Measurements from ENCODE around the gene NAB1. TPM values are rescaled to one million over a fixed set of nuclear protein-coding genes. Genes with fewer than 3 reads are reported as not detected.

Gene NAB1
- total RNA-seq, 1 experiment from 2014 or later = 36.9 TPM

DNA sequence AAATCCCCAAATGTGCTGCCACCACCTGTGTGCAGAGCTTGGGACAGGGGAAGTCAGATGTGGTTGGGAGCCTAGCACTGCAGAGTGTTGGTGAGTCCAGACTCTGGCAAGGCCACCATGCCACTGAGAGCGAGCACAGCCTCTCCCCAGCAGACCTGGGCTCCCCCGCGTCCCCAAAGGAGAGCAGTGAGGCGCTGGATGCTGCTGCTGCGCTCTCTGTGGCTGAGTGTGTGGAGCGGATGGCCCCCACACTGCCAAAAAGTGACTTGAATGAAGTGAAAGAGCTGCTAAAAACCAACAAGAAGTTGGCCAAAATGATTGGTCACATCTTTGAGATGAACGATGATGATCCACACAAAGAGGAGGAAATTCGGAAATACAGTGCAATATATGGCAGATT is 10.7 kb downstream of the NAB1 start:
- H3K27me3 ChIP-seq (ENCODE audit: insufficient read depth, low read length) = no peaks in the 10 kb centered on the region
- H4K5ac ChIP-seq (ENCODE audit: insufficient read length, low read depth, low read length) = no peak overlapping the region
- no peaks in the 10 kb centered on the region for H4K20me1 ChIP-seq (ENCODE audit: control insufficient read depth, insufficient read depth, insufficient read length)
- no peak overlapping the region for H3K27ac Mint-ChIP-seq
- H3K4me2 ChIP-seq (ENCODE audit: insufficient read depth, insufficient read length, low read length) = no peak overlapping the region
- H3K79me2 ChIP-seq (ENCODE audit: insufficient read depth, low read length) = peaks cover 4% of the 10 kb centered on the region; the same call in 1 of the 2 replicates
- no peak overlapping the region for H3K14ac ChIP-seq (ENCODE audit: insufficient read depth, low read length)
- H3K27ac ChIP-seq (ENCODE audit: insufficient read length, low read depth, low read length) = no peak overlapping the region
- no peak overlapping the region for H2BK5ac ChIP-seq (ENCODE audit: insufficient read length, low read length)
- peaks cover 18 to 24% of the 10 kb centered on the region in 2 experiments for H3K4me1 Mint-ChIP-seq
- H3K4me3 Mint-ChIP-seq = no peak overlapping the region
- WGBS (ENCODE audit: extremely low coverage, insufficient read length, low lambda C conversion rate) = no CpG with 5 or more reads among the region's 8 CpGs
- no peak overlapping the region for H3T11ph ChIP-seq (ENCODE audit: low read length)
- DNase-seq = no peak
- no peaks in the 10 kb centered on the region for H3K9me3 ChIP-seq (ENCODE audit: control insufficient read depth, low read depth, low read length)
- H3K4ac ChIP-seq (ENCODE audit: low read depth, low read length) = no peak overlapping the region
- H3K36me3 Mint-ChIP-seq (ENCODE audit: insufficient read depth in 1 of 3, low read depth in 3 of 3) = peaks cover 0 to 10% (median 9%) of the 10 kb centered on the region in 3 experiments; a peak in 5 of 7 replicates
- no peak overlapping the region for H2AFZ ChIP-seq (ENCODE audit: low read length)
- no peak overlapping the region for H3K18ac ChIP-seq (ENCODE audit: insufficient read length, low read depth, low read length)
- H3K23ac ChIP-seq (ENCODE audit: insufficient read length, low read depth, low read length) = no peak overlapping the region
- no peak overlapping the region for H4K8ac ChIP-seq (replicated peaks; ENCODE audit: insufficient read length, low read depth, low read length)
- no peak overlapping the region for H4K91ac ChIP-seq (ENCODE audit: insufficient read length, low read depth, low read length)
- H3K9me3 Mint-ChIP-seq = no peaks in the 10 kb centered on the region
- no peaks in the 10 kb centered on the region for H3K27me3 Mint-ChIP-seq (ENCODE audit: low read depth)
- H2BK120ac ChIP-seq (ENCODE audit: low read depth, low read length, poor library complexity, severe bottlenecking) = no peak overlapping the region
- peaks cover 5% of the 10 kb centered on the region for H3K79me1 ChIP-seq (ENCODE audit: insufficient read depth, low read depth, low read length, poor library complexity, severe bottlenecking)
- no peak overlapping the region for H2BK20ac ChIP-seq (ENCODE audit: low read depth, low read length, poor library complexity, severe bottlenecking)
- no peak overlapping the region for H2AK5ac ChIP-seq (ENCODE audit: insufficient read length, low read length)
- TF ChIP-seq CTCF (conservative IDR thresholded peaks at IDR 0.05) = no peak
- H3K4me1 ChIP-seq (ENCODE audit: insufficient read depth, low read length) = peaks cover 7% of the 10 kb centered on the region
- H3K23me2 ChIP-seq (ENCODE audit: insufficient read length, low read depth, low read length, poor library complexity, severe bottlenecking) = no peaks in the 10 kb centered on the region
- no peak overlapping the region for H2BK15ac ChIP-seq (ENCODE audit: low read depth, low read length)
- no peak overlapping the region for H3K9ac ChIP-seq (ENCODE audit: extremely low read depth, insufficient read length, low read length)
- H2BK12ac ChIP-seq (ENCODE audit: insufficient read length, low read depth, low read length) = no peak overlapping the region
- no peak overlapping the region for H3K56ac ChIP-seq (ENCODE audit: insufficient read length, low read depth, low read length)
